Sigmoid colon (tissue), 7 donors: ENCODE data around the gene ASXL3. TPM values are rescaled to one million over a fixed set of nuclear protein-coding genes. Genes with fewer than 3 reads are reported as not detected.

ENCODE experiments used
- DNase-seq: peaks from one replicate; pipeline ENCODE4 v3.0.0-alpha.2; 2019
- H3K27ac ChIP-seq, 4 donors: fragments of 200-600 bp; sonication (generic); one replicate each; pipeline ENCODE4 v1.5.1; 2016 to 2019; ENCODE audit warnings: mild to moderate bottlenecking in 1 of 4
- H3K27me3 ChIP-seq, 3 donors: fragments of 200-600 bp; sonication (generic); one replicate each; pipeline ENCODE4 v1.5.1; 2019; ENCODE audit warnings: mild to moderate bottlenecking in 1 of 3
- H3K36me3 ChIP-seq, 4 donors: fragments of 200-600 bp; sonication (generic); one replicate each; pipeline ENCODE4 v1.5.1; 2016 to 2019
- H3K4me1 ChIP-seq, 4 donors: fragments of 200-600 bp; sonication (generic); one replicate each; pipeline ENCODE4 v1.5.1; 2017 to 2019
- H3K4me3 ChIP-seq, 4 donors: fragments of 200-600 bp; sonication (generic); one replicate each; pipeline ENCODE4 v1.5.1; 2017 to 2019; ENCODE audit warnings: mild to moderate bottlenecking in 2 of 4, moderate library complexity in 1 of 4
- H3K9me3 ChIP-seq, 4 donors: fragments of 200-600 bp in 3 of 4; sonication (generic) in 3 of 4; one replicate each; pipeline versions ENCODE4 v1.5.1 to v1.6.1; 2013 to 2019
- CTCF ChIP-seq, 4 experiments: fragments of 450-650 bp in 3 of 4; fragments of 200-600 bp in 1 of 4; IDR thresholded peaks; one replicate each; pipeline ENCODE4 v1.5.1; 2016 to 2019; ENCODE audit warnings: antibody characterized with exemption in 4 of 4, mild to moderate bottlenecking in 3 of 4, moderate library complexity in 2 of 4
- EP300 ChIP-seq, 4 donors: sonication (generic); formaldehyde crosslinking; IDR thresholded peaks; one replicate each; pipeline ENCODE4 v1.6.1; 2017; ENCODE audit warnings: antibody characterized with exemption in 4 of 4
- POLR2A ChIP-seq, 2 donors: fragments of 450-650 bp; IDR thresholded peaks; one replicate each; pipeline ENCODE4 v1.6.1; 2016; ENCODE audit warnings: antibody characterized with exemption in 2 of 2, mild to moderate bottlenecking in 2 of 2, moderate library complexity in 2 of 2
- POLR2AphosphoS5 ChIP-seq, 4 donors: sonication (generic); formaldehyde crosslinking; IDR thresholded peaks; one replicate each; pipeline ENCODE4 v1.6.1; 2017; ENCODE audit warnings: antibody characterized with exemption in 4 of 4
- WGBS, 2 donors: extraction: QIAGEN DNeasy Blood & Tissue Kit; methylation state at CpG; one replicate each; pipeline ENCODE4 v1.1.7; 2013; 5-methylcytosine and 5-hydroxymethylcytosine counted together
- intact Hi-C: fragments of 100-400 bp; cut with DNase I; formaldehyde crosslinking; loops from one replicate; pipeline ENCODE4 v1.15.1; 2023
- polyA plus RNA-seq, 3 donors: library from polyadenylated mRNA; stranded (reverse); fragments of 200-250 nt; gene quantifications; one replicate each; pipeline ENCODE4 v1.2.3, GENCODE V29; 2013
- total RNA-seq, 4 donors: library from RNA; depleted of rRNA; stranded (reverse); fragments of >200 nt; gene quantifications; one replicate each; pipeline ENCODE4 v1.1.0, GENCODE V29; 2016
- donor health status: healthy with polysubstance abuse.
- donor health status: Bipolar disorder and iron deficiency.
- donor health status: healthy.

The ASXL3 gene
- total and polyA plus RNA-seq, 7 donors = under 0.01 to 9.1 (median 3.6) TPM

GRCh38 chr18:33745871-33746545 lies 168.0 kb downstream of the ASXL3 start:
- no peak for DNase-seq
- no peak overlapping the region for H3K27ac ChIP-seq
- TF ChIP-seq CTCF (IDR thresholded peaks at IDR 0.05) = no peak
- no peak for TF ChIP-seq EP300 (IDR thresholded peaks at IDR 0.05)
- TF ChIP-seq POLR2AphosphoS5 (IDR thresholded peaks at IDR 0.05) = no peak
- H3K9me3 ChIP-seq = no peaks in the 10 kb centered on the region
- no peaks in the 10 kb centered on the region for H3K27me3 ChIP-seq
- peaks cover 0 to 12% (median 4%) of the 10 kb centered on the region in 4 donors for H3K36me3 ChIP-seq
- intact Hi-C loops = no loop called here
- H3K4me1 ChIP-seq = peaks cover 0 to 4% (median 0%) of the 10 kb centered on the region in 4 donors
- H3K4me3 ChIP-seq = no peak overlapping the region
- WGBS, 2 donors = 95% methylated on average over 16 of the region's 16 CpGs

GRCh38 chr18:33749834-33750233 lies 171.8 kb downstream of the ASXL3 start:
- intact Hi-C loops = loop anchor here (10.0 kb wide), 1 partner anchor 175 kb away; the partner anchor contains the start of gene ASXL3
- Histone ChIP-seq H3K4me1 (peaks cover 0 to 4% (median 0%) of the 10 kb centered on the region in 4 donors), H3K4me3 (no peak overlapping the region), H3K27ac (no peak overlapping the region), H3K9me3 (no peaks in the 10 kb centered on the region), H3K27me3 (no peaks in the 10 kb centered on the region), H3K36me3 (no peaks in the 10 kb centered on the region)
- peak; percentile 30 for DNase-seq
- WGBS, 2 donors = 60 to 89% methylated on average over 9 of the region's 9 CpGs
- TF ChIP-seq CTCF (IDR thresholded peaks at IDR 0.05) (no peak), POLR2A (IDR thresholded peaks at IDR 0.05) (no peak), EP300 (IDR thresholded peaks at IDR 0.05) (no peak), POLR2AphosphoS5 (IDR thresholded peaks at IDR 0.05) (no peak)

GRCh38 chr18:33750366-33750765 lies 172.3 kb downstream of the ASXL3 start:
- Histone ChIP-seq H3K4me1 (peaks cover 0 to 9% (median 3%) of the 10 kb centered on the region in 4 donors), H3K9me3 (no peaks in the 10 kb centered on the region), H3K27ac (no peak overlapping the region), H3K4me3 (no peak overlapping the region), H3K27me3 (no peaks in the 10 kb centered on the region), H3K36me3 (no peaks in the 10 kb centered on the region)
- no peak for DNase-seq
- no peak for TF ChIP-seq CTCF (IDR thresholded peaks at IDR 0.05)
- no peak for TF ChIP-seq POLR2A (IDR thresholded peaks at IDR 0.05)
- TF ChIP-seq POLR2AphosphoS5 (IDR thresholded peaks at IDR 0.05) = no peak
- intact Hi-C loops = loop anchor here (10.0 kb wide), 1 partner anchor 176 kb away; the partner anchor contains the start of gene ASXL3
- WGBS, 2 donors = 84 to 85% methylated on average over 3 of the region's 3 CpGs

GRCh38 chr18:33751613-33752221 lies 173.7 kb downstream of the ASXL3 start:
- intact Hi-C loops = loop anchor here (10.0 kb wide), 1 partner anchor 177 kb away; the partner anchor contains the start of gene ASXL3
- no peak for DNase-seq
- Histone ChIP-seq H3K4me3 (no peak overlapping the region), H3K9me3 (no peaks in the 10 kb centered on the region), H3K27ac (no peak overlapping the region), H3K36me3 (no peaks in the 10 kb centered on the region), H3K4me1 (peaks cover 0 to 23% (median 14%) of the 10 kb centered on the region in 4 donors), H3K27me3 (no peaks in the 10 kb centered on the region)
- 28 to 38% methylated on average over 4 of the region's 4 CpGs for WGBS, 2 donors
- TF ChIP-seq CTCF (IDR thresholded peaks at IDR 0.05) (peak in 1 of 4 experiments; percentile 43), POLR2A (IDR thresholded peaks at IDR 0.05) (no peak)
